ENCODE data around the gene STK11. TPM values are rescaled to one million over a fixed set of nuclear protein-coding genes. Genes with fewer than 3 reads are reported as not detected.
A peak's percentile ranks its signal among the peaks of the same experiment; 100 is the strongest.

Gene STK11
- polyA plus RNA-seq, 2 of the 4 experiments (the other 2 are of a cell fraction) = 16.2 to 33.6 TPM

GRCh38 chr19:1171755-1172352 is 33.7 kb upstream of the STK11 start (continued):
- no peak for TF ChIP-seq RARB (CRISPR knock-in tag; IDR thresholded peaks at IDR 0.05)

- H3K9me3 ChIP-seq = no peaks in the 10 kb centered on the region
- H3K4me1 ChIP-seq = peaks cover 71% of the 10 kb centered on the region
- H3K4me3 ChIP-seq = peak overlapping the region; percentile 98
- CTCF ChIA-PET = no interaction called here
- POLR2A ChIA-PET = interaction anchor here (0.7 kb wide), 1 partner anchor 11 kb away, joined by 4 read pairs; no protein-coding TSS in a partner anchor
- DNase-seq (ENCODE audit: low read depth in 1 of 2, low spot score in 1 of 2) (peak in 1 of 2 experiments; percentile 54), FAIRE-seq (no peak), ATAC-seq (peak; percentile 20 to 48; a peak in 3 of 6 replicates)
- peak overlapping the region; percentile 93 for H3K4me2 ChIP-seq
- TF ChIP-seq RARB (CRISPR knock-in tag; IDR thresholded peaks at IDR 0.05) (no peak), REST (IDR thresholded peaks at IDR 0.05) (no peak), RFX5 (IDR thresholded peaks at IDR 0.05) (no peak), CHD4 (IDR thresholded peaks at IDR 0.05; ENCODE audit: borderline replicate concordance) (no peak), RCOR1 (IDR thresholded peaks at IDR 0.05; ENCODE audit: low read depth, low read length) (no peak), KDM5A (IDR thresholded peaks at IDR 0.05) (no peak), E2F6 (IDR thresholded peaks at IDR 0.05; ENCODE audit: borderline replicate concordance, low read depth) (0 out of 2 replicates have a peak, but pooled peaks have one; percentile 17), NPAS2 (CRISPR knock-in tag; IDR thresholded peaks at IDR 0.05; ENCODE audit: borderline replicate concordance) (no peak), SREBF2 (IDR thresholded peaks at IDR 0.05) (no peak), EHMT2 (IDR thresholded peaks at IDR 0.05; ENCODE audit: low read depth) (no peak), NFE2L2 (conservative IDR thresholded peaks at IDR 0.05; ENCODE audit: low read length) (no peak), EP300 (IDR thresholded peaks at IDR 0.05) (no peak), MAX (IDR thresholded peaks at IDR 0.05) (peak; percentile 18; the same call in 1 of the 2 replicates), TP53 (CRISPR knock-in tag; IDR thresholded peaks at IDR 0.05) (no peak)
- H3K27ac ChIP-seq = peak overlapping the region; percentile 100
- 2% methylated on average over 14 of the region's 36 CpGs for WGBS (ENCODE audit: missing lambda C conversion rate)
These were observed 33.0 kb upstream of the STK11 start for GRCh38 chr19:1172353-1173158.

- no peak for TF ChIP-seq HOXB5 (CRISPR knock-in tag; IDR thresholded peaks at IDR 0.05)
- TF ChIP-seq CBX8 (IDR thresholded peaks at IDR 0.05) = no peak
- no peak for TF ChIP-seq RFX5 (IDR thresholded peaks at IDR 0.05)
- TF ChIP-seq CHD2 (IDR thresholded peaks at IDR 0.05; ENCODE audit: low read length, partially characterized antibody) = no peak
- no peak for TF ChIP-seq MAFK (IDR thresholded peaks at IDR 0.05; ENCODE audit: partially characterized antibody)
- no peak for TF ChIP-seq CHD4 (IDR thresholded peaks at IDR 0.05; ENCODE audit: borderline replicate concordance)
- TF ChIP-seq MAZ (IDR thresholded peaks at IDR 0.05; ENCODE audit: borderline replicate concordance, low read depth, low read length) = no peak
- FAIRE-seq (no peak), ATAC-seq (no peak), DNase-seq (ENCODE audit: low read depth in 1 of 2, low spot score in 1 of 2) (no peak)
- peak overlapping the region; percentile 93 for H3K4me2 ChIP-seq
- peak overlapping the region; percentile 98 for H3K4me3 ChIP-seq
- H3K4me1 ChIP-seq = peaks cover 72% of the 10 kb centered on the region
- CTCF ChIA-PET = interaction anchor here (1.5 to 3.1 kb wide), 2 partner anchors 12 to 61 kb away, joined by 4 to 15 read pairs; no protein-coding TSS in a partner anchor
- POLR2A ChIA-PET = no interaction called here
- peak overlapping the region; percentile 100 for H3K27ac ChIP-seq
- H3K9me3 ChIP-seq = no peaks in the 10 kb centered on the region
- WGBS (ENCODE audit: missing lambda C conversion rate) = 1% methylated on average over 20 of the region's 47 CpGs
These were observed 32.3 kb upstream of the STK11 start for GRCh38 chr19:1173159-1173844.
